T-helper 2 cell treated with Interferon-gamma antibody and Interleukin-4, amounts not matched to agents 100 ng/mL and 5 ng/mL, for 36 hours (primary cell): ENCODE results near the gene KRT17. TPM values are rescaled to one million over a fixed set of nuclear protein-coding genes. Genes with fewer than 3 reads are reported as not detected.
"Not testable (repeated sequence)": the region's sequence is repeated elsewhere in the genome, so short reads cannot be mapped to it uniquely, and the experiment has no call there.

Experiments
- intact Hi-C: fragments of 100-400 bp; cut with micrococcal nuclease; formaldehyde crosslinking; loops from one replicate; pipeline ENCODE4 v1.15.1; 2023
- total RNA-seq: library from RNA; stranded (reverse); gene quantifications from 2 replicates; pipeline ENCODE4 v1.2.3, GENCODE V29; 2022

KRT17 gene
- total RNA-seq, 1 donor from 2014 or later, result not detected

GRCh38 chr17:41599680-41600079, 24.7 kb downstream of the KRT17 start:
- intact Hi-C loops, result no loop called here

GRCh38 chr17:41595585-41595984, 28.8 kb downstream of the KRT17 start:
- intact Hi-C loops, result no loop called here

- intact Hi-C loops, result no loop called here
Observed at GRCh38 chr17:41594363-41594915, 29.9 kb downstream of the KRT17 start.

GRCh38 chr17:41593306-41593981, 30.9 kb downstream of the KRT17 start:
- intact Hi-C loops, result no loop called here

DNA sequence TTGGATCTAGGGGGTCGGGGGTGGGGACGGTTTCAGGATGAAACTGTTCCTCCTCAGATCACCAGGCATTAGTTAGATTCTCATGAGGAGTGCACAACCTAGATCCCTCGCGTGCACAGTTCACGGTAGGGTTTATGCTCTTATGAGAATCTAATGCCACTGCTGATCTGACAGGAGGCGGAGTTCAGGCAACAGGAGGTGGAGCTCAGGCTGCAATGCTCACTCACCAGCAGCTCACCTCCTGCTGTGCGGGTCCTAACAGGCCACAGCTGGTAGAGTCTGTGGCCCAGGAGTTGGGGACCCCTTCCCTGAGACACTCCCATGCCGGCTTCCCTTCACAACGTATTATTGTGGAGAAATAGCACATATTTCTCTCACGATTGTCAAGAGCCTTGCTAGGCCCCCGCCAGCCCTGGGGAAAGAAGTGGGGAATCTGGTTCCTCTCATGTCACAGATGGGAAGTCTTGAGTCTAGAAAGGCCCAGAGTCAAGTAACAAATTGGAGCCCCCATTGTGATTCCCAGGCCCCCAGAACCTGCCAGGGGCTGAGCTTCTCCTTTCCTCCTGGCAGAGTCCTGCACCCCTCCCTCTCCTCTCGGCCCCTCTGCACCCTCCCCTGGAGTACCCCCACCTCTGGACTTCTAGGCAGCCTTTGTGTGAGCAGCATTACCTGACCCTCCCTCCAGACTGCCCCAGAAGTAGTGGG, 31.6 kb downstream of the KRT17 start:
- intact Hi-C loops, result no loop called here

GRCh38 chr17:41589301-41589700, 35.1 kb downstream of the KRT17 start:
- intact Hi-C loops, result no loop called here

GRCh38 chr17:41588126-41588810, 36.1 kb downstream of the KRT17 start:
- intact Hi-C loops, result no loop called here

DNA sequence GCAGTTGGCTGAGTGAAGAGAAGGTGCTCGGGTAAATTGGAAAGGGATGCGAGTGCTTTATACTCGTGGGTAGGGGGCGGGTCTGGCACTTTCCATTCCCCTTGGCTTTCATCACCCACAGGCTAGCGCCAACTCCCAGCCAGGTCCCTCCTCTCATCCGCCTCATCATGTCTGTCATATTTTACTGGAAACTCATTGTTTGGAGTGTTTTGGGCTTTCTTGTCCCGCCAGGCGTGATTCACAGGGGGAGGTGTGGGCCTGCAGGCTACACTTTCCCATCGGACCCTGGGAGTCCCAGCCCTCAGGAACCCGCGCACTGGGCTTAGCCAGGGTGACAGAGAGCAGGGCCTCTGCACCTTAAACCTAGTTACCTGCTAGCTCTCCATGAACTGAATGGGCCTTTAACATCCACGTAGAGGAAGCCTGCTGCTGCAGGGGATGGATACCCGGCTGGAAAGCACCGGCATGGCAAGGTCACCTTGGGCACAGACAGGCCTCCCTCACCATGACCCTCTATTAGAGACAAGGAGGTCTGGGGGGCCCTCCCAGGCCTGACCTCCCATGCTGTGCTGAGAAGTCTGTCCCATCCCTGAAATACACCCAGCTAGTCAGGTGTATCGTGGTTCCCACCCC, 37.4 kb downstream of the KRT17 start, which contains the start of gene KRT14:
Gene KRT14 (minus strand): TSS at position 33 of the 633 bp plus-strand sequence. CDS start 61 bp downstream, outside the sequence.
- intact Hi-C loops, result no loop called here

- intact Hi-C loops, result no loop called here
Observed at GRCh38 chr17:41585301-41586056, 38.9 kb downstream of the KRT17 start.

GRCh38 chr17:41584331-41584927, 39.9 kb downstream of the KRT17 start:
- intact Hi-C loops, result not testable (repeated sequence)

GRCh38 chr17:41583137-41584127, 40.9 kb downstream of the KRT17 start:
- intact Hi-C loops, result no loop called here

- intact Hi-C loops, result not testable (repeated sequence)
Observed at GRCh38 chr17:41582061-41582968, 42.1 kb downstream of the KRT17 start.

DNA sequence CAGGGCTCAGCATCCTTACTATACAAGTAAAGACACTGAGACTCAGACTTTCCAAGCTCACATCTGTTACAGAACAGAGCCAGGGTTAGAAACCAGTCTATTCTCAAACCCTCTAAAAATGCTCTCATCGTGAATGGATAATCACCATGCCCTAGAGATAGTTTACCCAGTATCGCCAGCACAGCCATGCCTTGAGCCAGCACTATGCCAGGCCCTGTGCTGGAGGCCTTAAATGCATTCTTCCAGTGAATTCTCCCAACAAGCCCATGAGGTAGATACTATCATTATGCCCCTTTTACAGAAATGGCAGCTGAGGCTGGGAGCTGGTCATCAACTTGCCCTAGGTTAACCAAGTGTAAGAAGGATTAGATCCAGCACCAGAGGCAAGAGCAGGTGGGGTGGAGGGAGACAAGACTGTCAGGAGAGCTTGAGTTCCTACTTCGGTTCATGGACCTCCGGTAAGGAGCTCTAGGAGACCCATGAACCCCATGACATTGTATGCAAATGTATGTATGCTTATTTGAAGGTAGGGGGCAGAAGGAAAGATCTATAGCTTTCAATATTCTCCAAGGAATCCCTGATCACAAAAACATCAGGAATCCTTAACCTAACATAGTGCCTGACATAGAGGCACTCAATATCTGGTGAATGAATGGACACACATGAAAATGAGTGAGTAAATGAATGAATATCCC, 42.9 kb downstream of the KRT17 start:
- intact Hi-C loops, result no loop called here

GRCh38 chr17:41580687-41581365, 43.5 kb downstream of the KRT17 start:
- intact Hi-C loops, result no loop called here

DNA sequence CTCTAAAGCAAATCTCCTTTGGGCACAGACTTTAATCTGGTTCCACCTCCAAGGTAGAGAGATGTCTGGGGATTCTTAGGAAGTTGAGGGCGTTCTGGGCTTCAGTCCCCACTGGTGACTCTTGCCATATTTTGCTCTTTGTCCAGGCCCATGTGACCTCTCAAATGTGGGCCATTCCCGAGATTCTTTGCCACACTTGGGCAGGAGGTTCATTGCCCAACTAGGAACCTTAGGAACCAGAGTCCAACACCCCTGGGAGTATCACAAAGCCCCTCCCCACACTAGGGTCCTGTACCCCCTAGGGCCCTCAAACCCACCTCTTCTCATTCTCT, 44.2 kb downstream of the KRT17 start:
- intact Hi-C loops, result no loop called here

DNA sequence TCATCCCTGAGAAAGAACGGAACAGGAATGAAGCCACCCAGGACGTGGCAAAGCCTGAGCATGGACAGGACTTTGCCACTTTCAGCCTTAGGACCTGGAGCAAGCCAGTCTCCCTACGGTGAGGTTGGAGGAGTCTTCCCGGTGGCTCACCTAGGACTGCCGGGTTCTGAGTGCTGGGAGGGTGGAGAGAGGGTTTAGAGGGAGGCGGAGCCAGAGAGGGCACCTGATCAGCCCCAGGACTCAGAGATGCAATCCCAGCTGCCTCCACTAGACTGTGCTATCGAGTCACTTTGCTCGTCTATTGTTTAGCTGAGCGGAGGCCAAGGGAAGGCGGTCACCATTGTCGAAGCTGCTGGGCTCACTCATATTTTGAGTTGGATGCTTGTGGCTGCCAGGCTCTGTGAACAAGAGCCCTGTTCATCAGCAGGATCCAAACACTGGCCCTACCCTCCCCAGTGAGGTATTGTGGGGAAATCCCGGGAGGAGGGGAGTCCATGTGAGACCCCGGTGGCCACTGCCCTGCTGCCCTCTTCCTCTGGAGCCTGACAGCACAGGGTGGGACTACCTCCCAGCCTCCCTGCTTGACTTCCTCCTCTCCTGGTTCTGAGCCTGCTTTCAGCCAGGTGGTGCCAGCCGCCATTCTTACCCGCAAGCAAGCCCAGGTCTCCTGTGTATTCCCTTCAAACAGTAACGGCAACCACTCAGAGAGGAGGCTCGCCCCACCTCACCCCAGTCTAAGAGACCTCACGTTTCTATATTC, 44.7 kb downstream of the KRT17 start:
- intact Hi-C loops, result loop anchor here (2.0 kb wide), 1 partner anchor 69 kb away; no protein-coding TSS in a partner anchor
